Measurements from ENCODE around the gene OCIAD2.
A peak's percentile ranks its signal among the peaks of the same experiment; 100 is the strongest.
"Not testable (repeated sequence)": the region's sequence is repeated elsewhere in the genome, so short reads cannot be mapped to it uniquely, and the experiment has no call there.

Gene OCIAD2, protein sequence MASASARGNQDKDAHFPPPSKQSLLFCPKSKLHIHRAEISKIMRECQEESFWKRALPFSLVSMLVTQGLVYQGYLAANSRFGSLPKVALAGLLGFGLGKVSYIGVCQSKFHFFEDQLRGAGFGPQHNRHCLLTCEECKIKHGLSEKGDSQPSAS

DNA sequence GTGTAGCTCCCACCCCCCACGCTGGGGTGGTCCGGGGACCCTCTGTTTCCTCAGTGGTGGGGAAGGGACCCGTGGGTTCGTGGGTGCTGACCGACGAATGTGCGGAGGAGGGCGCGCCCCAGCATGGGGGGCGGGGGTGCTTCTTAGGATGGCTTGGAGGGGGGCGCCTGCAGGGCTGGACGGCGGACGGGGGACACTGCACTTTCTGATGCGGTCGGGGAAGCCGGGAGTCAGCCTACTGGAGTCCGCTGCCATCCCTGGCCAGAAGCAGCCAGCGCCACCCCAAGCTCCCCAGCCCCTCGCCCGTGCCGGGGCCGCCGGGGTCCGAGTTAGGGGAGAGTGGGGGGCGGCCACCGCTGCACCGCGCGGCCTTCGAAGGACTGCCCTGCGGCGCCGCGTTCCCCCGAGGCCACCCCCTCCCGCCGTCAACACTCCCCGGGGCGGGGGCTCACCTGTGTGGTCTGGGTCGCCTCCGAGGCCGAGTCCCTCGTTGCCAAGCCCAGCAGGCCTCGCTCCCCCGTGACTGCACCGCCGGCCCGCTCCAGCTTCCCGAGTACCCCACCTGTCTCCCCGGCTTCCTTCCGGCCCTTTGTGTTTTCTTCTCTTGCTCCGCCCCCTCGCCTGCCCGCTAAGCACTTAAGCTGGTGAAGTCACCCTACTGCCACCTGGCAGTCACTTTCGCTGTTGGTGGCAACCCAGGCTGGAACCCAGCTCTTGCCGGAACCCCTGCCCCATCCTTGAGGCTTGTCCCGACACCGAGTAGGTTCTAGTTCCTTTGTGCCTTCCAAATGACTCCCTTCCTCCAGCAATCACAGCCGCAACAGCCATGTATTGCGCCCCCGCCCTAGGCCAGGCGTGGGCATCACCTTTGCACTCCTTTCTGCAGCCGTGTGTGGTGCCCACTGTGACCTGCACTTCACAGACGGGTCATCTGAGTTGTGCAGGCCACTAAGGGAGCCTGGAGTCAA, at the start of gene OCIAD2:
TSS of gene OCIAD2 (minus strand) at position 569 of the 968 bp plus-strand sequence. CDS start 2,225 bp downstream, outside the sequence.
- peak; percentile 81 for DNase-seq (ENCODE audit: insufficient read length, low spot score)
- FAIRE-seq = peak; percentile 98

DNA sequence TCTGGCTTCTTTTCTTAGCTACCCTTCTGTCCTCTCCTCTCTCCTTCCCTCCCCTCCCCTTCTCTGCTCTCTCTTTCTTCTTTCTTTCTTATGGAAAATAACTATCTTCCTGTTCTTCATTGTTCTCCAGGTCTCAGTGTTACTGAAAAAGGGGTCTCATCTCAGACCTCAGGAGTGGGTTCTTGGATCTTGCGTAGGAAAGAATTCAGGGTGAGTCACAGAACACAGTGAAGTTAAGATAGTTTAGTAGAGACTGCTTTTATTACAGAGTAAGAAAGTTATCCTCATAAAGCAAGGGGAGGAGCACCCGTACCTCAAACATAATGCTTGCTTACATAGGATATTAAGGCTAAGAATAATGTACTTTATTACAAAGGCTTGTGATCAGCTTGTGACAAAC, 47.7 kb upstream of the OCIAD2 start:
- DNase-seq (ENCODE audit: insufficient read length, low spot score) (no peak), FAIRE-seq (no peak)

DNA sequence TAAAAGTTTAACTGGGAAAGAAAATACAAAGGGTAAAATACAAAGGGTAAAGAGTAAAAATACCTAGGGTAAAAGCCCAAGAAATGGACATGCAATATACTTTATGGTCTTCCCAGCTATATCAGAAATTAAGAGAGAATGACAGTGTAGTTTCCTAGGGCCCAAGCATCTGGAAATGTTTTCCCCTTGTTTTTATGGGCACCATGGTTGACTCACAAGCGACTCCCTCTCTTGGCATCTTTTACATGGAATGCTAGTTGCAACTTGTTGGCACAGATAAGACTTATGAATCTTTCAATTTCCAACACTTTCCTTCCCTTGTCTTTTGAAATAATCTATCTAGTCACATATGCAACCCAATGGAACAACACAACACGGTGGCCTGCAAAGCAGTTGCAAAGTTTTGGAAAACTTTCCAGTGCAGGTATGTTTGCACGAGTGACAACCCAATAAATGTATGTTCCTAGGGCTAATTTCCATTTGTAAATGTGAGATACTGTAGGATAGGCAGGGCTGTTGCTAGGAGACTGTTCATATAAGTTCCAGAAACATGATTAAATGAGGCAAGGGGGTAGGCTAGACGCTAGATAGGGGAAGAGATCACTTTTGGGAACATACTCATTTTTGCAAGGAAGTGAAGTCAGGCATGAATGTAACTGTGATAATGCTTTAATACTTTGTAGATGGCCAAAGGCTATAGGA, 43.1 kb upstream of the OCIAD2 start:
- FAIRE-seq = no peak
- DNase-seq (ENCODE audit: insufficient read length, low spot score) = no peak

DNA sequence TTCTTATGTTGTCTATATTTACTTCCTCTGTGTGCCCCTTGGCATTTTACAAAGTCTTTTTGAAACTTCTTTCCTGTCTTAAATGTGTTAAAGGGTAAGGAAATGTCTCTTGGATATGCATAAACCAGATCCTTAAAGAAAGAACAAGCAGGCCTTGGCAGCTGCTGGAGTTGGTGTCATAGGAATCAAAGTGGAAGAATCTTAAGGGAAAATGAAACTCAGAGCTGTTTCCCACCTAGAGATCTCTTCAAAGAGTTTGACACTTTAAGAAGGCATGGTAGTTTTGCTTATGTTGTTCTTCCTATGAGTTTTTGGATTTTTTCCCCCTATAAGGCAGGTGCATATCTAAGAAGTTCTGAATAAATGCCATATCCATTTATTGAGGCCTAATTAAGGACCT, 42.5 kb upstream of the OCIAD2 start:
- no peak for FAIRE-seq

DNA sequence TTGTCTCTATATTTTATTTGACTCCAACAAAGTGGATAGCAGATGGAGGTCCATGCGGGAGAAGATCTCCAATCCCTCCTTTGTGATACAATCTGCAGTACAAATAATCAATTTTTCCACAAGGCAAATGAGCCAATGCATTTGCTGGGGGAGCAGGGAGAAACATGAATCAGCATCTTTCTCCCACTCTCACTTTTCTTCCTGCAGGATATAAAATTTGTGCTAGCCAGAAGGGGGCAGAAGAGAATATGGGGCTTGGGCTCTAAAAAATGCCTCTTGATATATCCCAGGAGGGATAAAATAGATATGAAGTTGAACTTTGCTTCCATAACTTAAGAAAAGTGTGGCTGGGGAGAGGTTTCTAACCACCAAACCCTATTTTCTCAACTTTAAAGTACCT, 41.2 kb upstream of the OCIAD2 start:
- FAIRE-seq (no peak), DNase-seq (ENCODE audit: insufficient read length, low spot score) (no peak)

More for the DNA sequence above, 42.5 kb upstream of the OCIAD2 start:
- DNase-seq (ENCODE audit: insufficient read length, low spot score) = no peak

DNA sequence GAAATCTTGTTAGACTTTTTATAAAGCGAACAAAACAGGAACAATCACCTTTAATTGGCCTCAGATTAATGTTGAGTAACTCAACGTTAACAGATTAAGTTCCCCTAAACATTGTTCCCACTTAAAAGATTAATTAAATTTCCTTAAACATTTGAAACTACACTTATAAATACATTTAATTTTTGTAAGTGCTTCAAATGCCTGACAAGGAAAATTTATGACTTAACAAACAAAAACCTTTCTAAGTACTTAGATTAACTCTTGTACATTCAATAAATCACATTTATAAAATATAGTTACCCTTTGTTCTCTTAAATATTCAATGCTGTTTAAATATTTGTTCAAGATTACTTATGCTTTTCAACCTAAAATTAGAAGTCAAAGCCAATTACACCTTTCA, 39.4 kb upstream of the OCIAD2 start:
- DNase-seq (ENCODE audit: insufficient read length, low spot score) (no peak), FAIRE-seq (no peak)

DNA sequence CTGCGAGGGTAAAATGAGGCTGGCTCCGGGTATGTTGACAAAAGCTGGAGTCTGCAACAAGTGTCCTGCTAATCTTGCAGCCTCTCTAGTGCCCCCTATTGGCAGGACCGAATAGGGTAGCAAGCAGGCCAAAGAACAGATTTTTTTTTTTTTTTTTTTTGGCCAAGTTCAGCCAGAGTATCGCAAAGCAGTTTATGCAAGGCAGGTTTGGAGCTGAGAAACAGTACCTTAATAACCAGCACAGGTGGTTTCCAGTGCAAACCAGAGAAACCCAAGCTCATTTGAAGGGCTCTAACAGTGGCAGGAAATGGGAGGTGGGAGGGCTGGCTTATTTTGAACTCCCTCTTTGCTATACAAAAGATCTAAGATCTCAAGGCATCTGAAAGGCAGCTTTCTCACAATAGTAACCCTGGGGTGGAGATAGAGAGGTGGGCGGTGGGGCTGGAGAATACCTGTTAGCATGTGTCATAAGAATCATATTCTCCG, 38.2 kb upstream of the OCIAD2 start:
- DNase-seq (ENCODE audit: insufficient read length, low spot score) = no peak
- no peak for FAIRE-seq

DNA sequence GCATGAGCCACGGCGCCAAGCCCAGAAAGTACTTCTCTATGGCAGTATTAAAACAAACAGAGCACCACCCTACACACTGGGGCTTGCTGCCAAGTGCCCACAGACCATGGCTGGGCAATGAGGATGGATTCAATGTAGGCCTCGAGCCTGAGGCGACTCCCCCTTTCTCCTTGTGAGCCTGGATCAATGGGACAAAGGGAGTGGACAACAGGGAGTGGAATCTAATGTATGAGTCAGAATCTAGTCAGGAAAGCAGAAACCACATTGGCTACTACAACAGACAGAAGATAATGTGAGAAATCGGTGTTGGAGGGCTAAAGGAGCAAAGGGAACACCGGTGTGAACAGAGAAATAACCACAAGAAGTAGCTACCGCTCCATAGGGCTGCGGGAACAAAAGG, 37.7 kb upstream of the OCIAD2 start:
- FAIRE-seq (peak; percentile 79), DNase-seq (ENCODE audit: insufficient read length, low spot score) (no peak)

DNA sequence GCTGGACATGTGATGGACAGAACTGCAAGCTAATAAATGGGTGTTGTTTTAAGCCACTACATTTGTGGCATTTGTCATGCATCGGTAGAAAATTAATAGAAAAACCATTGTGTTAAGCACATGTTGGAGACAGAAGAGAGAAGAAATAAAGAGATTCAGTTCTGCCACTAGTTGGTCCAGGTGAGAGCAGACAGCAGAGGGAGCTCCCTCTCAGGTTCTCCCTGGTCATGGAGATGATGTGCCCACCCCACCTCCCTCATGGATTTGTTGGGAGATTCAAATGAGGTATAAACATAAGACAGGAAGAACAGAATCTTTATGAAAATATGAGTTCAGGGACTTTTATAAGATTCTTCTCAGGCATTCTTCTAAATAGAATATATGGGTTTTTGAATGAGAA, 36.8 kb upstream of the OCIAD2 start:
- DNase-seq (ENCODE audit: insufficient read length, low spot score) (no peak), FAIRE-seq (no peak)

DNA sequence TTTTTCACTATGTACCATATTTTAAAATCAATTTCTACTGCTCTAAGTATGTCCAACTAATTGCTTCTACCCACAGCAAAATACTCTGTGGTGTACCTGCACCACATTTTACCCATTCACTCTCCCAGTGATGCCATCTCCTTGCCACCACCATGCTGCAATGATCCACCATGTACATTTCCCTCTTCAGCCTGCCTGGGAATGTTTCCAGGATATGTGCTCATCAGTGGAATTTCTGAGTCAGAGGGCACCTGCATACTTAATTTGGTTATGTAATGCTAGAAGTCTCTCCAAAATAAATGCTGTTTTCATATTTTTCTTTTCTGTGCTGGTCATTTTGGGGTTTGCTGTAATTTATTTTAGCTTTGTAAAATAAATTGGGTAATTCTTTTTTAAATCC, 33.2 kb upstream of the OCIAD2 start:
- no peak for DNase-seq (ENCODE audit: insufficient read length, low spot score)
- no peak for FAIRE-seq

DNA sequence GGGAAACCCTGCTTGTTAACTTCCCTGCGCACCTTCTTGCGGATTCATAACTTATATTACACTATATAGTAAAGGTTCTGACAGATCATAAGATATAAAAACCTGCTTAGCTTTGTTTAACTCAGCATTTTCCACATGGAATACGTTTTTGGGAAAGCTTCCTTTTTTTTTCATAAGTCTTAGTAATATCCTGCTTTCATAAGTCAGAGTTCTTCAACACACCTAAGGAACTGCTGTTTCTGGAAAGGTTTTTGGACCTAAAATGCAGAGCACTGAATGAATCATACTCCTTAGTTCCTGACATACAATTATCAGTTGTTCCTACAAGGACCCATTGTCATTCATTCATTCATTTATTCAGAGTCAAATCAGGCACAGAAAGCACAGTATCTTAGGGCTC, 32.3 kb upstream of the OCIAD2 start:
- FAIRE-seq (no peak), DNase-seq (ENCODE audit: insufficient read length, low spot score) (no peak)

DNA sequence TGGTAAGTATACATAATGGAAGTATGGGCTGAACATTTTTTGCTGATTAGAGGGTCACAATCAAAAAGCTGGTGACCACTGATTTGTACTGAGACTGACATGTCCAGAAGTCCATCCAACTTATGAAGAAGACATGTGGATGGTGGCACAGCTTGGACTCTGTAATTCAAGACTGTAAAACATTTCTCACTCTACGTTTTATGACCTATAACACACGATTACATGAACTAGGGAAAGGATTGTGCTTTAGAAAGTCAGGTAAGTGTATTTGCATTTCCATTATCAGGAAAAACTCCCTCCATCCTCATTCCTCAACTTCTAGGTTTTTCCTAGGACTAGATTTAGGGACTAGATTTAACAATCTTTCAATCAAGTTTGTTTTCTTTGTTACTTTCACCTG, 30.5 kb upstream of the OCIAD2 start:
- DNase-seq (ENCODE audit: insufficient read length, low spot score) (no peak), FAIRE-seq (no peak)

DNA sequence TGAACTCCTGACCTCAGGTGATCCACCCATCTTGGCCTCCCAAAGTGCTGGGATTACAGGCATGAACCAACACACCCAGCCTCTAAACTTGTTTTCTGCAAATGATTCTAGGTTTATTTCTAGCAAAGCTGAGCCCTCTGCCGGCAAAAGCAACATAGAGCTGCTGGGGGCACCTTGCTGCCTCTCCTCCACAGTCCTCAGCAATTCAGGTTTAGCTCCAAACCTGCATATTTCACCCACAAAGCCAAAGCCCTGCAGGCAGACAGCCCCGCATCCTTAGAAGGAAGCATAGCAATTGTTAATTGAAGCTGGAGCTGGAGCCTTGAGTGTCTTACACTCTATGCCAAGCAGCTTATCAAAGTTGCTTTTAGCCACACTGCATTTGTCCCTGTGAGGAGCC, 24.9 kb upstream of the OCIAD2 start:
- FAIRE-seq (no peak), DNase-seq (ENCODE audit: insufficient read length, low spot score) (no peak)

DNA sequence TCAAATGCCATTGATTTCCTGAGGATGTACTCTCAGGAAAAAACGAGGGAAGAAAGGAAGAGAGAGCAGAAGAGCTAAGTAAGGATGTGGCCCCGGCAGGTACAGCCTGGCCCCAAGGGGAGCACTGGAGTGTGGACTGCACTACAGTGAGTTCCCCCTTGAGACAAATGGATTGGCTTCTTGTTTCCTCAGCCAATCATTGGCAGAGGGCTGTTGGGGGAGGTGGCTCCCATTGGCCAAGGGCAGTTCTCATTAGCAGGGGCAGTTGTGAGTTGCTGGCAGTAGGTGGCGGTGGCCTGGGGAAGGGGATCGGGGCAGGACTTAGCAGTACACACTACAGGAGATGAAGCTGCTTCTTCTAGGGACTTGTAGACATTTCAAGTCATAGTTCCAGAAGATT, 24.1 kb upstream of the OCIAD2 start:
- DNase-seq (ENCODE audit: insufficient read length, low spot score) (no peak), FAIRE-seq (no peak)

DNA sequence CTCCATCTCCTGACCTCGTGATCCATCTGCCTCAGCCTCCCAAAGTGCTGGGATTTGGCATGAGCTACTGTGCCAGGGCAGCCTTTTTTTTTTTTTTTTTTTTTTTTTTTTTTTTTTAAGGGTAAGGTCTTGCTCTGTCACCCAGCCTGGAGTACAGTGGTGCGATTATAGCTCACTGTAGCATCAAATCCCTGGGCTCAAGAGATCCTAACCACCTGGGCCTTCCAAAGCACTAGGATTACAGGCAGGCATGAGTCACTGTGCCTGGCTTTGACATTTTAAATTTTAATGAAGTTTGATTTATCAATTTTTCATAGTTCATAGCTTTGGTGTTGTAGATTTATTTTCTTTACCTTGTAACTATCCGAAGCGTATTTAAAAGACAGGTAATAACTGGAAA, 17.8 kb upstream of the OCIAD2 start:
- FAIRE-seq = no peak
- DNase-seq (ENCODE audit: insufficient read length, low spot score) = no peak

DNA sequence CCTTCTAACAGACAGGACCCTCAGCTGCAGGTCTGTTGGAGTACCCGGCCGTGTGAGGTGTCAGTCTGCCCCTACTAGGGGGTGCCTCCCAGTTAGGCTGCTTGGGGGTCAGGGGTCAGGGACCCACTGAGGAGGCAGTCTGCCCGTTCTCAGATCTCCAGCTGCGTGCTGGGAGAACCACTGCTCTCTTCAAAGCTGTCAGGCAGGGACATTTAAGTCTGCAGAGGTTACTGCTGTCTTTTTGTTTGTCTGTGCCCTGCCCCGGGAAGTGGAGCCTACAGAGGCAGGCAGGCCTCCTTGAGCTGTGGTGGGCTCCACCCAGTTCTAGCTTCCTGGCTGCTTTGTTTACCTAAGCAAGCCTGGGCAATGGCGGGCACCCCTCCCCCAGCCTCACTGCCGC, 16.5 kb upstream of the OCIAD2 start:
- not testable (repeated sequence) for DNase-seq (ENCODE audit: insufficient read length, low spot score); FAIRE-seq

DNA sequence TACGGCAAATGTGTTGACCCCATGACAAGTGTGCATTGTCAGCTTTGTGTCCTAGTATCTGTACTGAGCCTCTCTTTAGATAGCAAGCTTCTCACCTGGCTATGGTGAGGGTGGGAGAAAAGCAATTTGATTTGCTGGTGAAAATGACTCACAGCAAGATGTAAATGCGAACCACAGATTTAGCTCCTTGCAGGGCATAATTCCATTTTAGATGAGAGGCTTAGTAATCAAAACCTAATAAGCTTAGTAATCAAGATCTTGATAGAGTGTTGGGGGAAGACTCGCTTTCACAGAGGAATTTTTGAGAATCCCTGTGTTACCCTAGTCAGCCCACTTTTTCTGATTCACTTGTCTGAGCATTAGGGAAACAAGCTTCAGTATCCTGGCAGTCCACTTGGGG, 7.7 kb upstream of the OCIAD2 start:
- DNase-seq (ENCODE audit: insufficient read length, low spot score) = no peak
- no peak for FAIRE-seq

DNA sequence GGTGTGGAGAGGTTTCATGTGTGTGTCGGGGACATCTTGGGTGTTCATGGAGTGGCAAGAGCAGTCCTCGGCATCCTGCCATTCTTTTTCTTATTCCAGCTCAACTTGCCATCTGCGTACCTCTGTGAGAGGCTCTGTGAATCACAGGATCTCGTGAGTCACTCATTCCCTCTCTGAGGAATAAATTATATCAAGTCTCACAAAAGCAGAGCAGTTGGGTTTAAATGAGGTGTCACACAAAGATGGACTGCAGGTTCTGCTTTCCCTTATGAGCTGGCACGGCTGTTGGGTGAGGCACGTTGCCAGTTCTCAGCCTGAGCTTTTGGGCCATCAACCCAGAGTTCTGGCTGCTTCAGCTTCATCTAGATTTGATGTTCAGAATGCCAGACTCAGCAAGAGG, 6.8 kb upstream of the OCIAD2 start:
- FAIRE-seq (no peak), DNase-seq (ENCODE audit: insufficient read length, low spot score) (no peak)

DNA sequence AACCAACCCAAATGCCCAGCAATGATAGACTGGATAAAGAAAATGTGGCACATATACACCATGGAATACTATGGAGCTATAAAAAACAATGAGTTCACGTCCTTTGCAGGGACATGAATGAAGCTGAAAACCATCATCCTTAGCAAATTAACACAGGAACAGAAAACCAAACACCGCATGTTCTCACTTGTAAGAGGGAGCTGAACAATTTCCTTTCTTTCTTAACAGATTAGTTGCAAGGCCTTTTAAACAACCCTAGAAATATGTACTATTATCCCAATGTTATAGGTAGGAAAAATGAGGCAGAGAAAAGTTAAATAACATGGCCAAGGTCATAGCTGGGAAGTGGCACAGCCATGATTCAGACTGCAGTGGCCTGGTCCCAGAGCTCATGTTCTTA, 5.8 kb upstream of the OCIAD2 start:
- no peak for DNase-seq (ENCODE audit: insufficient read length, low spot score)
- no peak for FAIRE-seq

DNA sequence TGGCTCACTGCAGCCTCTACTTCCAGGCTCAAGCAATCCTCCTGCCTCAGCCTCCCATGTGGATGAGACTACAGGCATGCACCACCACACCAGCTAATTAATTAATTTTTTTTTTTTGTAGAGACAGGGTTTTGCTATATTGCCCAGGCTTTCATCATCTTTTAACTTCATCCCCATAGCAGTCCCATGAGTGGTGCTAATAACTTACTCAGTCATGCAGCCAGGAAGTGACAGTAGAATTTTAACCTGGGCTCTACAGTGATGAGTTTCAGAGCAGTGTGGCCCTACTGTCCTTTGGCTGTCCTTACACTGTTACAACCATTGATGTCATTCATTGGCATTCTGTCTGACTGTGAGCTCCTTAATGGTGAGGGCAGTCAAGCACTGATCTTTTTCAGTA, 3.9 kb upstream of the OCIAD2 start:
- DNase-seq (ENCODE audit: insufficient read length, low spot score) (no peak), FAIRE-seq (no peak)

DNA sequence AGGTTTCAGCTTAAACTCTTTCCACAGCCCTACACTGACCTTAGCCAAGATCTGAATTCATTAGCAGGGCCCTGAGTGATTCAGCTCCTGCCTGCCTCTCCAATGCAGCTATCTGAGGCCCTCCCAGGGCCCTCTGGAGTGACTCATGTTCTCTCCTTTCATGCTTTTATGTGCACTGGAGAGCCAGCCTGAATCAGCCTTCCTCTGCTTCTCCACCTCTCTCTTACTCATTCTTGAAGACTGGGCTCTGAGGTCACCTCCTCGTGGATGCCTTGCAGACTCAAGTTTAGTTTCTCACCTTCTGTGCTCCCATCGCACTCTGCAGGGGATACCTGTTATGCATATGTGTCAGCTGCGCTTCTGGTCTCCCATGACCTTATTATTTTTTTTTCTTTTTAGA, 3.1 kb upstream of the OCIAD2 start:
- no peak for FAIRE-seq
- DNase-seq (ENCODE audit: insufficient read length, low spot score) = no peak

DNA sequence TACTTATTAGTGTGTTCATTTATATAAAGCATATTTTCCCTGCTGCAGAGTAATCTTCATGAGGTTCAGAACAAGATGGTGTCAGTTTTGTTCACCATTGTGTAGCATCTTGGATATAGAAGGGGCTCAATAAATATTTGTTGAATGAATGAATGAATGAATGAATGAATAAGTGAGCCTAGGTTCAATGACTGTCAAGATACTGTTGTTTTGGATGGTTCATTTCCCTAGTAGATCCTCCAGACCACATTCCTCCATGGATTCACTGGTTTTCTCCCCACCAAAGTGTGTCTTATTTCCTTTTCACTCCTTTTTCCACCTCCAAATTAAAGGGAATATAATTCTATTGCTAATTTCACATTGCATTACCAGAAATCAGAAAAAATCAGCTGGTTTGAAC, 2.1 kb upstream of the OCIAD2 start:
- DNase-seq (ENCODE audit: insufficient read length, low spot score) = no peak

More for the DNA sequence above, 2.1 kb upstream of the OCIAD2 start:
- FAIRE-seq = no peak
